ENCODE measurements around the gene COTL1.
"Not testable (repeated sequence)": the region's sequence is repeated elsewhere in the genome, so short reads cannot be mapped to it uniquely, and the experiment has no call there.

Gene COTL1

GRCh38 chr16:84520725-84521496 is 97.0 kb downstream of the COTL1 start:
- peak in 2 of 10 donors; percentile 55 to 57 for DNase-seq
- intact Hi-C loops (cut with DNase I), result no loop called here

- DNase-seq, result peak in 1 of 10 donors; percentile 24
- intact Hi-C loops (cut with DNase I), result no loop called here
Observed at GRCh38 chr16:84519855-84520254, 98.0 kb downstream of the COTL1 start.

- intact Hi-C loops (cut with DNase I), result no loop called here
- peak in 1 of 10 donors; percentile 50 for DNase-seq
Observed at GRCh38 chr16:84518804-84519341, 99.0 kb downstream of the COTL1 start.

GRCh38 chr16:84518220-84518619 is 99.7 kb downstream of the COTL1 start:
- intact Hi-C loops (cut with DNase I); DNase-seq: not testable (repeated sequence)

- intact Hi-C loops (cut with DNase I), result no loop called here
- no peak for DNase-seq
Observed at GRCh38 chr16:84517366-84517765, 100.5 kb downstream of the COTL1 start.

Data from posterior cingulate gyrus (tissue), 11 donors.